Activated T-helper 9 cell treated with anti-CD3 and anti-CD28 coated beads, Interleukin-2, amount 50 U/mL, for 16 hours (primary cell): ENCODE measurements around the gene FBXO24.
A peak's percentile ranks its signal among the peaks of the same experiment; 100 is the strongest.

Source experiments
- DNase-seq: peaks from one replicate; pipeline ENCODE4 v3.0.0-alpha.2; 2020; ENCODE audit warnings: low read depth

The FBXO24 gene

GRCh38 chr7:100574362-100575205, 11.5 kb upstream of the FBXO24 start:
- DNase-seq: no peak

GRCh38 chr7:100575206-100575631, 10.9 kb upstream of the FBXO24 start:
- no peak for DNase-seq

GRCh38 chr7:100575746-100576383, 10.3 kb upstream of the FBXO24 start:
- no peak for DNase-seq

- DNase-seq: no peak
Measured at GRCh38 chr7:100576384-100576993, 9.6 kb upstream of the FBXO24 start.

- DNase-seq: no peak
Measured at GRCh38 chr7:100577103-100577502, 9.0 kb upstream of the FBXO24 start.

GRCh38 chr7:100577507-100577906, 8.6 kb upstream of the FBXO24 start:
- DNase-seq: no peak

GRCh38 chr7:100578246-100579183, 7.6 kb upstream of the FBXO24 start:
- DNase-seq: no peak

- no peak for DNase-seq
Measured at GRCh38 chr7:100580466-100581283, 5.5 kb upstream of the FBXO24 start.

GRCh38 chr7:100582041-100582579, 4.0 kb upstream of the FBXO24 start:
- no peak for DNase-seq

GRCh38 chr7:100582650-100583049, 3.5 kb upstream of the FBXO24 start:
- DNase-seq: no peak

- peak; percentile 43 for DNase-seq
Measured at GRCh38 chr7:100583132-100584053, 2.7 kb upstream of the FBXO24 start.

- no peak for DNase-seq
Measured at GRCh38 chr7:100584054-100584682, 2.0 kb upstream of the FBXO24 start.

- DNase-seq: no peak
Measured at GRCh38 chr7:100584683-100585510, 1.2 kb upstream of the FBXO24 start.

- DNase-seq: peak; percentile 50
Measured at GRCh38 chr7:100585511-100586265, 440 bp upstream of the FBXO24 start, which contains the start of gene LRCH4. Gene LRCH4, minus strand, starts transcription at chr7:100586129. Its CDS starts 29 bp downstream, at chr7:100586100.

- no peak for DNase-seq
Measured at GRCh38 chr7:100588438-100588837, 2.3 kb downstream of the FBXO24 start.

- no peak for DNase-seq
Measured at GRCh38 chr7:100589341-100589947, 3.3 kb downstream of the FBXO24 start.
